ENCODE results near the gene SYNDIG1. TPM values are rescaled to one million over a fixed set of nuclear protein-coding genes. Genes with fewer than 3 reads are reported as not detected.

The SYNDIG1 gene
- total RNA-seq (2021; ENCODE audit: unreplicated experiment) = not detected
- not detected for polyA plus RNA-seq (2012; ENCODE audit: insufficient read length)
- percentile 1 among the genes with signal in this experiment for Bru-seq, nascent RNA
- percentile 1 among the genes with signal in this experiment for BruChase-seq, experiment 1, labeled RNA remaining after a 2-hour chase
- percentile 2 among the genes with signal in this experiment for BruChase-seq, experiment 2, labeled RNA remaining after a 6-hour chase
- long read RNA-seq = 0 reads

DNA sequence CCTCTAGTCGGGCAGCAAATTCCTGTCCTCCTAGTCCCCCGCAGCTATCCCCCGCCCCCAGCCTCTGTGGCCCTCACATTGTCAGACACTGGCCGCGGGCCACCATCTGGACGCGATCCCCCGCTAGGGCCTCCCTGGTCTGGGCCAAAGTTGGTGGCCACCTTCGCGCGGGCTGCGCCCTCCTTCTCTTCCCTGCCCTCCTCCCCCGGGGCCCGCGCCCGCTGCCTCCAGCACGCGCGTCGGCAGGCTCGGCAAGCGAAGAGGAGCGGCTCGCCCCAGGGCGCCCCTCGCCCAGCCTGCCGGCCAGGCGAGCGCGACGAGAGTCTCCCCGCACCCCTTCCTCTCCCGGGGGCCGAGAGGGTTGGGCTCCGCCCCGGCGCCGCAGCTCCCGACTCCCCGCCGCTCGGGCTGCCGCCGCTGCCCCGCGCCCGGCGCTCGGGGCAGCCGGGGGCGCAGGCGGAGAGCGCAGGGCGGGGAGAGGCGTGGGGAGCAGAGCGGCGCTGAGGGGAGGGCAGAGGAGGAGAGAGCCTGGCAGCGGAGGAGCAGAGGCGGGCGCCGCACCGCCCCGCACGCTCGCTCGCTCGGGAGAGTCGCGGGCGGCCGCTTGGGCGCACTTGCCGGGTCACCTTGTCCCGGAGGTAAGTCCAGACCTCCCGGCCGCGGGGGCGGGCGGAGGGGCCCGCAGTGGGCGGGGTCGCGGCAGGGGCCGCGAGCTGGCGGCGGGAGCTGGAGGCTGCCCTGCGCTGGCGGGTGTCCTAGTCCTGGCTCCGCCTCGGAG lies at the start of gene SYNDIG1:
Gene SYNDIG1, plus strand, starts transcription at position 514 of the 778 bp plus-strand sequence. CDS start 73,469 bp downstream, outside the sequence.
- no peak within 1 kb of the TSS for H3K27ac ChIP-seq (ENCODE audit: low read length)
- in situ Hi-C loops (cut with HindIII; ENCODE audit: low pct_unique_long_range_greater_than_20kb, low sequenced_read_pairs) (no loop called here), intact Hi-C loops (cut with micrococcal nuclease; ENCODE audit: unreplicated experiment) (no loop called here)
- H3K27me3 ChIP-seq (ENCODE audit: control insufficient read depth, insufficient read depth, low read length) = peaks cover 51% of the 10 kb centered on the region
- ChIA-PET CTCF (no interaction called here), POLR2A (no interaction called here)
- TF ChIP-seq SIN3A (IDR thresholded peaks at IDR 0.05; ENCODE audit: borderline replicate concordance, insufficient read depth, low read depth, low read length) (no peak), CTCF (IDR thresholded peaks at IDR 0.05) (no peak), POLR2AphosphoS5 (IDR thresholded peaks at IDR 0.05; ENCODE audit: low read depth, low read length) (no peak), TCF7L2 (IDR thresholded peaks at IDR 0.05; ENCODE audit: low read depth, low read length) (no peak), REST (IDR thresholded peaks at IDR 0.05; ENCODE audit: insufficient read depth in 1 of 2, low read depth in 2 of 2, low read length in 1 of 2) (no peak)
- no TSS peak for BruUV-seq (replicated peaks)
- H3K9me3 ChIP-seq (ENCODE audit: control insufficient read depth, insufficient read depth, low read depth, low read length) = no peaks in the 10 kb centered on the region
- H3K4me1 ChIP-seq (ENCODE audit: control insufficient read depth, insufficient read depth, low read length) = peaks cover 8% of the 10 kb centered on the region; the same call in 1 of the 2 replicates
- peak; percentile 48 for ATAC-seq
- no peak for DNase-seq (ENCODE audit: low read depth, low spot score)
- peak within 1 kb of the TSS; percentile 22 to 24; a peak in 3 of 4 replicates for H3K4me3 ChIP-seq (ENCODE audit: low read depth in 2 of 2, low read length in 2 of 2)
- H3K36me3 ChIP-seq (ENCODE audit: control insufficient read depth, insufficient read depth, low read length) = no peaks in the 10 kb centered on the region

DNA sequence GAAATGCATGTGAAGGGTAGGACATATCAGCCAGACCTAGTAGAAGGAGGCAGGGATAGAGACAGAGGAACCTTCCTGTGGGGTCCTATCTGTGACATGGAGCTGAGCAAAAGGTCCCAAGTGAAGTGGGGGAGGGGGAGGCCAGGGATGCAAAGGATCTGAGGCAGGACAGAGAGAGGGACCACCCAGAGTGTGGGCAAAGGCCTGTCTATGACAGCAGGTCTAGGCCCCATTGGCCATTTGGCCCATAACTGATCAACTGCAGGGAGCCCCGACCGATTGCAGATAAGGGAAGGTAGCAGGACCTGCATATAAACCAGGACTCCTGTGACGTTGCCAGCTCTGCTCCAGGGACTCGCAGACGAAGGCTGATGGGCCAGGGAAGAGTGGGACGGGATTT lies 49.6 kb upstream of the SYNDIG1 start:
- TF ChIP-seq REST (IDR thresholded peaks at IDR 0.05; ENCODE audit: insufficient read depth in 1 of 2, low read depth in 2 of 2, low read length in 1 of 2) = no peak
- no peak for TF ChIP-seq CTCF (IDR thresholded peaks at IDR 0.05)
- no peak for TF ChIP-seq POLR2AphosphoS5 (IDR thresholded peaks at IDR 0.05; ENCODE audit: low read depth, low read length)
- TF ChIP-seq SIN3A (IDR thresholded peaks at IDR 0.05; ENCODE audit: borderline replicate concordance, insufficient read depth, low read depth, low read length) = no peak
- no peak for TF ChIP-seq TCF7L2 (IDR thresholded peaks at IDR 0.05; ENCODE audit: low read depth, low read length)
- POLR2A ChIA-PET = no interaction called here
- no peaks in the 10 kb centered on the region for H3K36me3 ChIP-seq (ENCODE audit: control insufficient read depth, insufficient read depth, low read length)
- no peak overlapping the region for H3K27ac ChIP-seq (ENCODE audit: low read length)
- in situ Hi-C loops (cut with HindIII; ENCODE audit: low pct_unique_long_range_greater_than_20kb, low sequenced_read_pairs) (no loop called here), intact Hi-C loops (cut with micrococcal nuclease; ENCODE audit: unreplicated experiment) (no loop called here)
- no TSS peak for BruUV-seq (replicated peaks)
- no peak for DNase-seq (ENCODE audit: low read depth, low spot score)
- peaks cover 4% of the 10 kb centered on the region; the same call in 1 of the 2 replicates for H3K9me3 ChIP-seq (ENCODE audit: control insufficient read depth, insufficient read depth, low read depth, low read length)
- H3K4me1 ChIP-seq (ENCODE audit: control insufficient read depth, insufficient read depth, low read length) = no peaks in the 10 kb centered on the region
- H3K4me3 ChIP-seq (ENCODE audit: low read depth in 2 of 2, low read length in 2 of 2) = no peak overlapping the region
- H3K27me3 ChIP-seq (ENCODE audit: control insufficient read depth, insufficient read depth, low read length) = no peaks in the 10 kb centered on the region
- CTCF ChIA-PET = no interaction called here
- ATAC-seq = no peak

All from Panc1 (cell line).